GM21423 (cell line): ENCODE measurements around the gene BRMS1L.
"Not testable (repeated sequence)": the region's sequence is repeated elsewhere in the genome, so short reads cannot be mapped to it uniquely, and the experiment has no call there.

Experiments used
- ATAC-seq: cut with Tn5 transposase; IDR thresholded peaks from one replicate; pipeline ENCODE4 v1.9.1; 2021; ENCODE audit warnings: mild to moderate bottlenecking, moderate library complexity; ENCODE audit not compliant: unreplicated experiment

Gene BRMS1L

GRCh38 chr14:35821564-35822411, 4.3 kb upstream of the BRMS1L start:
- ATAC-seq = no peak

DNA sequence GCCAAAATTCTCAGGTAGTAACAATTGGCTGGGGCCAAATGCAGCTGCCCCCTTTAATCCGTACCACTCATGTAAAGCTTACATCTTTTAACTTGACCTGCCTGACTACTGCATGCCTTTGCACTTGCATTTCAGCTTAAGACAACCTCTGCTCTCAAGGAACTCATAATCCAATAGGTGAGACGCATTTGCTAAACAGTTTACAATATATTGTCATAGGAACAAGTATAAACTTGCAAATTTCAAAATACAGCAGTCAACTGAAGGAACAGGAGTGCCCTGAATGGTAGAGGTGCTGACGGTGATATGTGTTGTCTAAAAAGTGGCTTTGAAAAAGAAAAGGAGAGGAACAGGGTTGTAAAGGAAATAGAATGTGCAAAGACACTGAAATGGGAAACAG, 3.6 kb upstream of the BRMS1L start:
- ATAC-seq = no peak

DNA sequence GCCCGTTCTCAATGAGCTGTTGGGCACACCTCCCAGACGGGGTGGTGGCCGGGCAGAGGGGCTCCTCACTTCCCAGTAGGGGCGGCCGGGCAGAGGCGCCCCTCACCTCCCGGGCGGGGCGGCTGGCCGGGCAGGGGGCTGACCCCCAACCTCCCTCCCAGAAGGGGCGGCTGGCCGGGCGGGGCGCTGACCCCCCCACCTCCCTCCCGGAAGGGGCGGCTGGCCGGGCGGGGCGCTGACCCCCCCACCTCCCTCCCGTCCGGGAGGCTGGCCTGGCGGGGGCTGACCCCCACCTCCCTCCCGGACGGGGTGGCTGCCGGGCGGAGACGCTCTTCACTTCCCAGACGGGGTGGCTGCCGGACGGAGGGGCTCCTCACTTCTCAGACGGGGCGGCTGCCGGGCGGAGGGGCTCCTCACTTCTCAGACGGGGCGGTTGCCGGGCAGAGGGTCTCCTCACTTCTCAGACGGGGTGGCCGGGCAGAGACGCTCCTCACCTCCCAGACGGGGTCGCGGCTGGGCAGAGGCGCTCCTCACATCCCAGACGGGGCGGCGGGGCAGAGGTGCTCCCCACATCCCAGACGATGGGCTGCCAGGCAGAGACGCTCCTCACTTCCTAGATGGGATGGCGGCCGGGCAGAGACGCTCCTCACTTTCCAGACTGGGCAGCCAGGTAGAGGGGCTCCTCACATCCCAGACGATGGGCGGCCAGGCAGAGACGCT, 1.5 kb upstream of the BRMS1L start:
- not testable (repeated sequence) for ATAC-seq

GRCh38 chr14:35825968-35826217, 245 bp upstream of the BRMS1L start:
- ATAC-seq = no peak

DNA sequence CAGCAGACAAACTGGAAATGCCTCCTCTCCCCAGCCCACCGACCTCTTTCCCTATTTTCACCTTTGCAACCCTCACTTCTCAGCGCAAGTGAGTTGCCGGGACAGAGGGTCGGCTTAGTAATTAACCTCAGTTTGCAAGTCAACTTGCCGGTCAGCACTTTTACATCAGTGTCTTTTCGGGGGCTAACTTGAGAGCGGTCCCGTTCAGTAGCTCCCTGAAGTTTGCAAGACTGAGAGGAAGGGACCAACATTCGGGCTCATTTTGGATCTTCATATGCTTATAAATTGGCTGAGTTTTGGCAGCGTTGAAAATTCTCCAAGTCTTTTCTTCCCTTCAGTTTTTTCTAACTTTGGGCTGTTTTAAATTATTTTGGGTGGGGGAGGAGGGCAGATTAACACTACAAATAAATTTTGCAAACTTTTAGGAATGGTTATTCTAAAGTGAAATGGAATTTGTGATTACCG, 846 bp downstream of the BRMS1L start:
- no peak for ATAC-seq

GRCh38 chr14:35827678-35828472, 1.7 kb downstream of the BRMS1L start:
- ATAC-seq = no peak

GRCh38 chr14:35829449-35829848, 3.3 kb downstream of the BRMS1L start:
- ATAC-seq = no peak

DNA sequence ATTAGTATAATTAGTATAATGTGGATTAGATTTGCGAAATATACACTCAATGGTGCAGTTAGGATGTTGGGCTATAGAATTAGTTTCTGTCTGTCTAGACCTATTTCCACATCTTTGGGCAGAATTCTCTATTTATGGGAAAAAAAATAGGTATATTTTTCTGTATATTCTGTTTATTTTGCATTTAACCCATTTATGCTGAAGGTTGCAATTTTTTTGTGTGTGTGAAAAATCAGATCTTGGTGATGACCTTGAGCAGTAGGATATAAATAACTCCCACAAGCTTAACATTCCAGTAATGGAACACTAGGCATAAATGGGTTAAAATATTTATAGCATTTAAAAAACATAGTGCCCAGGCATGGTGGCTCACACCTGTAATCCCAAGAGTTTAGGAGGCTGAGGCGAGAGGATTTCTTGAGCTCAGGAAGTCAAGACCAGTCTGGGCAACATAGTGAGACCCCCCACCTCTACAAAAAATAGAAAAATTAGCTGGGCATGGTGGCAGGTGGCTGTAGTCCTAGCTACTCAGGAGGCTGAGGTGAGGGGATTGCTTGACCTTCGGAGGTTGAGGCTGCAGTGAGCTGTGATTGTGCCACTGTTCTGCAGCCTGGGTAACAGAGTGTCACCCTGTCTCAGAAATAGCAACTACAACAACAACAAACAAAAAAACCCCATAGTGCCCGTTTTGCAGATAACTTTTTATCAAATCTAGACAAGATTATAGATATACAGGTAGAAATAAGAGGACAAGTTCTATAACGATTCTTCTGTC, 9.3 kb downstream of the BRMS1L start:
- no peak for ATAC-seq

GRCh38 chr14:35841704-35842103, 15.6 kb downstream of the BRMS1L start:
- not testable (repeated sequence) for ATAC-seq

DNA sequence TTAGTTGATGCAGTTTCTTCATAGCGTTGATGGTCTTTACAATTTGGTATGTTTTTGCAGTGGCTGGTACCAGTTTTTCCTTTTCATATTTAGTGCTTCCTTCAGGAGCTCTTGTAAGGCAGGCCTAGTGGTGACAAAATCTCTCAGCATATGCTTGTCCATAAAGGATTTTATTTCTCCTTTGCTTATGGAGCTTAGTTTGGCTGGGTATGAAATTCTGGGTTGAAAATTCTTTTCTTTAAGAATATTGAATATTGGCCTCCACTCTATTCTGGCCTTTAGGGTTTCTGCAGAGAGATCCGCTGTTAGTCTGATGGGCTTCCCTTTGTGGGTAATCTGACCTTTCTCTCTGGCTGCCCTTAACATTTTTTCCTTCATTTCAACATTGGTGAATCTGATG, 16.1 kb downstream of the BRMS1L start:
- not testable (repeated sequence) for ATAC-seq

GRCh38 chr14:35844494-35844893, 18.4 kb downstream of the BRMS1L start:
- ATAC-seq = no peak

- ATAC-seq = no peak
These were observed 21.5 kb downstream of the BRMS1L start for GRCh38 chr14:35847636-35848035.

GRCh38 chr14:35849122-35849521, 23.0 kb downstream of the BRMS1L start:
- no peak for ATAC-seq

- ATAC-seq = no peak
These were observed 25.7 kb downstream of the BRMS1L start for GRCh38 chr14:35851823-35852222.

DNA sequence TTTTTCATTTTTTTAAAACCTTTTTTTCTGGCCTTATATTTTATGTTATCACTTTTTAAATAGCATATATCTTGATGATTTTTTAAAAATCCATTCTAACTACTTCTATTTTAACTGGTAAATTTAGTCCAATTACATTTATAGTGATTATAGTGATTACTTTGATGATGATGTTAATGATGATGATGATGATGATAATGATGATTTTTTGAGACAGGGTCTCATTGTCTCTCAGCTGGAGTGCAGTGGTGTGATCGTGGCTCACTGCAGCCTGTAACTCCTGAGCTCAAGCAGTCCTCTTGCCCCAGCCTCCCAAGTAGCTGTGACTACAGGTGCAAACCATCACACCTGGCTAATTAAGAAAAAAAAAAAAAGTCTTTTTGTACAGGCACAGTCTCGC, 27.1 kb downstream of the BRMS1L start:
- ATAC-seq = no peak

DNA sequence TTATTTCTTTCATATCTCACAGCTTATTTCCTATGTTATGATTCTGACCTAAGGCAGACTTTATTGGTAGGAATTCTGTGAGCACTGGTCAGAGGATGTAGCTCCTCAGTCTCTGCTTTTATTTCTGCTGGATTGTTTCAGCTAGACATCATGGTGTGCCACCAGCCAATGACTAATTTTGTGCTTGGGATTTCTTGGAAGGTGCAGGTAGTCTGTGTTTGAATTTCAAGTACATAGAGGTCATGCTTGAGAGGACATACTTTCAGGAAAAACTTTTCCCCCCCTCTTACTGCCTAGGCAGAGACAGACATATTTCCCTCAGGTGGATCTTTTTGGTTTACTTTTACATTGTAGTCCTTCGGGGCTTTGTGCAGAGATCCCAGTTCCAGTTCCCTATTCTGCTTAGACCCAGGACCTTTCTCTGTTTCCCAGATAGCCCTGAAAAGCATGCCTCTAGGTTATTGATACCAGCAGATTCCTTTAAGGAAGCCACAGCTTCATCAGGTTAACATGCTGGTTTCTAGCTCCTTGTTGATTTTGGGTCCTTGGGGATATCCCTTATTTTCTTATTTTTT, 28.6 kb downstream of the BRMS1L start:
- ATAC-seq = no peak

DNA sequence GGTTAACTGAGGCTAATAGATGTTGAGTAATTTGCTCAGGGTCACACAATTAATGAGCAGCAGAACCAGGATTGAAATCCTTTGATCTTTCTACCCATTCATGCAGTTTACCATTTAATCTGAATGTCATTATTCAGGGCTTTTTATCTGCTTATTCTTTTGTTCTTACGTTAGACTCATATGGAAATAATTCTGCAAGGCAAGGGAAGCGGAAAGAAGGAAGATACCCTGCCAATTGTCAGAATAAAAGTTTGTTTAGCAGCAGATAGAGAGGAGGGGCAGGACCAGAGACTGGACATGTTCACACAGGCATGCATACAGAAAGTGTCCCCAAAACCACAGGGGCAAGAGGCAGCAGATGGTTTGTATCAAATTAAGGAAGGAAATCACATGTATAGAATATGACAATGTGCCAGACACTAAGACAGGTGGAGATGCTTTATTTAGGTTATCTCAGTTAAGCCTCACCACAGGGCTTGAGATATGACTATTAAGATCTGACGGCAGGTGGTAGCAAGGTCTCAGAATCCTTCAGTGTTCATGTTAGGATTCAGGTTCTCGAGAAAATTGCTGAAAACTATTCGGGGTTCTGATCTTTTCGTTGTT, 29.8 kb downstream of the BRMS1L start:
- ATAC-seq = peak; percentile 97

DNA sequence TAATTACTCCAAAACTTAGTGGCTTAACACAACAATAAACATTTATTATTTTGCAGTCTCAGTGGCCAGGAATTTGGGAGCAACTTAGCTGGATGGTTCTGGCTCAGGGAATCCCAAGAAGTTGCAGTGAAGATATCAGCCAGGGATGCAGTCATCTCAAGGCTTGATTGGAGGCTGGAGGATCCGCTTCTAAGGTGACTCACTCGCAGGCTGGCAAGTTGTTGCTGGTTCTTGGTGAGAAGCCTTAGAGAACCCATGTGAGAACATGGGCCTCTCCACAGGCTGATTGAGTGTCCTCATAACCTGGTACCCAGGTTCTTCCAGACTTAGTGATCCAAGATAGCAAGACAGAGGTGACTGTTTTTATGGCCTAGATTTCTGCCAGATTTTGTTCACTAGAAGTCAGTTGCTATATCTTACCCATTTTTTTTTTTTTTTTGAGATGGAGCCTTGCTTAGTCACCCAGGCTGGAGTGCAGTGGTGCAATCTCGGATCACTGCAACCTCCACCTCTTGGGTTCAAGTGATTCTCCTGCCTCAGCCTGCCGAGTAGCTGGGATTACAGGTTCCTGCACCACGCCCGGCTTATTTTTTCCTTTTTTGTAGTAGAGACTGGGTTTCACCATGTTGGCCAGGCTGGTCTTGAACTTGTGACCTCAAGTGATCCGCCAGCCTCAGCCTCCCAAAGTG, 32.5 kb downstream of the BRMS1L start:
- no peak for ATAC-seq

DNA sequence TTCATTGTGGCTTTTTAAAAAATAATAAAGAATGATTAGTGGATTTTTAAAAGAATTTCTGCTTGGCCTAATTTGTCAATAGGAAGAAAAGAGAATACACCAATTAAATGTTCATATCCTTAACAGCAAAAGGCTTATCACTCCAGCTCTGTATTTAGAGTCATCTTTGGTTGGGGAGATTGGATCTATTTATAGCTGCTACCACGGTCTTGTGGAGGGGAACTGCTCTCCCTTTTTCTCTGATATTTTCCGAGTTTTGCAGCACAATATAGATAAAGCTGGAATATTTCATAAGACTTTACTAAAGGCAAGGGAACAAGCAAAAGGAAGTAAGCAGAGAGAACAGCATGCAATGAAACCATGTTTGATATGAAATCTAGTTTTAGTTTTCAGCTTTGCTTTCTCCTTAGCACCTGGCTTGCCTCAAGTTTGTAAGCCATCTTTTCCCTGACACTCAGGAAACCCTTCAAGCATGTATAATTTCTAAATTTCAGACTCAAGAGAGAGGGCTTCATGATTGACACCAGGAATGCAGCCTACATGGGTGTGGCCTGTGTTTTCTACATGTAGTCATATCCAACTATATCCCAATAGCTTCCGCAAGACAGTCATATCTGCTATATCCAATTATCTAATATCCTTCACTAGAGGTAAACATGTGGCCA, 35.2 kb downstream of the BRMS1L start:
- ATAC-seq = peak; percentile 61
